Neural progenitor cell (in vitro differentiated cells): ENCODE measurements around the gene ARMH3. TPM values are rescaled to one million over a fixed set of nuclear protein-coding genes. Genes with fewer than 3 reads are reported as not detected.
"Not testable (repeated sequence)": the region's sequence is repeated elsewhere in the genome, so short reads cannot be mapped to it uniquely, and the experiment has no call there.

Experiments used
- DNase-seq: peaks from one replicate; pipeline ENCODE4 v3.0.0-alpha.2; 2016; ENCODE audit warnings: low spot score
- H2AFZ ChIP-seq: fragments of 200-600 bp; sonication (generic); replicated peaks from 2 replicates; pipeline ENCODE4 v1.6.1; 2016; ENCODE audit warnings: antibody characterized with exemption
- H3F3A ChIP-seq: fragments of 200-600 bp; sonication (generic); 2 replicates; pipeline ENCODE4 v1.6.1; 2016; ENCODE audit warnings: antibody characterized with exemption, low read depth
- H3K27ac ChIP-seq: fragments of 200-600 bp; sonication (generic); 2 replicates; pipeline ENCODE4 v1.5.1; 2016; ENCODE audit warnings: mild to moderate bottlenecking
- H3K27me3 ChIP-seq: fragments of 200-600 bp; sonication (generic); 2 replicates; pipeline ENCODE4 v1.6.1; 2016; ENCODE audit warnings: mild to moderate bottlenecking, moderate library complexity
- H3K36me3 ChIP-seq: fragments of 200-600 bp; sonication (generic); 2 replicates; pipeline ENCODE4 v1.5.1; 2016
- H3K4me1 ChIP-seq: fragments of 200-600 bp; sonication (generic); 2 replicates; pipeline ENCODE4 v1.6.1; 2016; ENCODE audit warnings: mixed run types
- H3K4me2 ChIP-seq: fragments of 200-600 bp; sonication (generic); 2 replicates; pipeline ENCODE4 v1.6.1; 2016
- H3K4me3 ChIP-seq: fragments of 200-600 bp; sonication (generic); 2 replicates; pipeline ENCODE4 v1.5.1; 2016
- H3K79me2 ChIP-seq: fragments of 200-600 bp; sonication (generic); 2 replicates; pipeline ENCODE4 v1.6.1; 2016; ENCODE audit warnings: low read depth
- H3K9ac ChIP-seq: fragments of 200-600 bp; sonication (generic); 2 replicates; pipeline ENCODE4 v1.6.1; 2016
- H3K9me3 ChIP-seq: fragments of 200-600 bp; sonication (generic); 2 replicates; pipeline ENCODE4 v1.5.1; 2016; ENCODE audit warnings: low read depth
- H4K20me1 ChIP-seq: fragments of 200-600 bp; sonication (generic); 2 replicates; pipeline ENCODE4 v1.6.1; 2016; ENCODE audit warnings: low read depth
- H3K27ac Mint-ChIP-seq: 3 replicates; pipeline ENCODE4 v1.8.0; 2021; ENCODE audit warnings: mixed read lengths
- H3K27me3 Mint-ChIP-seq: 2 replicates; pipeline ENCODE4 v1.8.0; 2022; ENCODE audit warnings: low read depth, mild to moderate bottlenecking, inconsistent platforms, moderate library complexity, mixed read lengths; ENCODE audit not compliant: insufficient read depth
- H3K36me3 Mint-ChIP-seq: 3 replicates; pipeline ENCODE4 v1.8.0; 2021; ENCODE audit warnings: mixed read lengths
- H3K4me1 Mint-ChIP-seq: 3 replicates; pipeline ENCODE4 v1.8.0; 2021; ENCODE audit warnings: mixed read lengths
- H3K4me3 Mint-ChIP-seq: 3 replicates; pipeline ENCODE4 v1.8.0; 2021; ENCODE audit warnings: mild to moderate bottlenecking, moderate library complexity, mixed read lengths
- H3K9me3 Mint-ChIP-seq: 3 replicates; pipeline ENCODE4 v1.8.0; 2020; ENCODE audit warnings: mixed read lengths
- EZH2 ChIP-seq: fragments of 200-600 bp; sonication (generic); IDR thresholded peaks from 2 replicates; pipeline ENCODE4 v1.6.1; 2017; ENCODE audit warnings: antibody characterized with exemption, mild to moderate bottlenecking, moderate library complexity
- EZH2phosphoT487 ChIP-seq: fragments of 200-600 bp; sonication (generic); IDR thresholded peaks from 2 replicates; pipeline ENCODE4 v1.6.1; 2017; ENCODE audit warnings: antibody characterized with exemption
- total RNA-seq: library from RNA; depleted of rRNA; stranded (reverse); fragments of >200 nt; gene quantifications from 2 replicates; pipeline ENCODE4 v1.2.3, GENCODE V29; 2015; ENCODE audit warnings: low replicate concordance
- TF ChIP-seq, protein P1 (sequence below): fragments of 200-600 bp; sonication (generic); IDR thresholded peaks from 2 replicates; pipeline ENCODE4 v1.5.1; 2017; ENCODE audit warnings: antibody characterized with exemption, mild to moderate bottlenecking

Gene ARMH3
- total RNA-seq, 1 donor from 2014 or later, result 14.5 TPM

DNA sequence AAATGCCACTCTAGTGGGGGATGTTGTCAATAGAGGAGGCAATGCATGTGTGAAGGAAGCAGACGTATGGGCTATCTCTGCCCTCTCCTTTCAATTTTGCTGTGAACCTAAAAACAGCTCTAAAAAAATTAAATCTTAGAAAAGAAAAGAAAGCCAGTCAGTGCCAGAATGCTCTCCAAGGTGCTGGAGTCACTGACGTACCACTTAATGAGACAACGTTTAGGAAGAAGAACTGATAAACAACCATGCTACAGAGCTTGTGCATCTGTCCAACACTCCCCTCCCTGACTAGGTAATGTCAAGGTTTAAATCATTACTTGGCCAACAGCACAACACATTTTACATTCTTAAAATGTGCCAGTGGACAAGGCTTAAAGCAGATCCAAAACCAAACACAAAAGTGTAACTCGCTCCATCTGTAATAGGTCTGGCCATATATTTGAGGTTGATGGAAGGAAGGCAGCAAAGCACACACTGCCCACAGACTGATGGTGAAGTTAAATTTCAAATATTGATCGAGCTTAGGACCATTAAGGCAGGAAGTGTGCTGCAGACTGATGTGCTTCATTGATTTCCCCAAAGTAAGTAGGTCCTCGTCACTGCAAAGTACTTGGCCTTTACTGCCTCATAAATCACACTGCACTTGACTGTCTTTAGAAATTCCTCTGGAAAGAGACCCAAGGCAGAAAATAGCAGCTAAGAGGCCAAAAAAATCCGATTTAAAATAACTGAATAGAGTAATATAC lies 15.5 kb downstream of the ARMH3 start:
- Mint-ChIP-seq H3K36me3 (peaks cover 19% of the 10 kb centered on the region), H3K9me3 (peaks cover 2% of the 10 kb centered on the region), H3K4me1 (peaks cover 9% of the 10 kb centered on the region), H3K4me3 (no peak overlapping the region), H3K27me3 (no peaks in the 10 kb centered on the region), H3K27ac (no peak overlapping the region)
- H2AFZ ChIP-seq, result no peak overlapping the region
- no peaks in the 10 kb centered on the region for H3K36me3 ChIP-seq
- peaks cover 57% of the 10 kb centered on the region for H3K79me2 ChIP-seq
- no peak overlapping the region for H3K4me3 ChIP-seq
- no peak overlapping the region for H3K27ac ChIP-seq
- no peak overlapping the region for H3K9ac ChIP-seq
- no peaks in the 10 kb centered on the region for H3K27me3 ChIP-seq
- H3K4me2 ChIP-seq, result no peak overlapping the region
- no peak for DNase-seq
- H3F3A ChIP-seq, result no peaks in the 10 kb centered on the region
- H3K9me3 ChIP-seq, result no peaks in the 10 kb centered on the region
- peaks cover 52% of the 10 kb centered on the region for H4K20me1 ChIP-seq
- no peaks in the 10 kb centered on the region for H3K4me1 ChIP-seq
- no peak for TF ChIP-seq EZH2
- TF ChIP-seq, protein P1, sequence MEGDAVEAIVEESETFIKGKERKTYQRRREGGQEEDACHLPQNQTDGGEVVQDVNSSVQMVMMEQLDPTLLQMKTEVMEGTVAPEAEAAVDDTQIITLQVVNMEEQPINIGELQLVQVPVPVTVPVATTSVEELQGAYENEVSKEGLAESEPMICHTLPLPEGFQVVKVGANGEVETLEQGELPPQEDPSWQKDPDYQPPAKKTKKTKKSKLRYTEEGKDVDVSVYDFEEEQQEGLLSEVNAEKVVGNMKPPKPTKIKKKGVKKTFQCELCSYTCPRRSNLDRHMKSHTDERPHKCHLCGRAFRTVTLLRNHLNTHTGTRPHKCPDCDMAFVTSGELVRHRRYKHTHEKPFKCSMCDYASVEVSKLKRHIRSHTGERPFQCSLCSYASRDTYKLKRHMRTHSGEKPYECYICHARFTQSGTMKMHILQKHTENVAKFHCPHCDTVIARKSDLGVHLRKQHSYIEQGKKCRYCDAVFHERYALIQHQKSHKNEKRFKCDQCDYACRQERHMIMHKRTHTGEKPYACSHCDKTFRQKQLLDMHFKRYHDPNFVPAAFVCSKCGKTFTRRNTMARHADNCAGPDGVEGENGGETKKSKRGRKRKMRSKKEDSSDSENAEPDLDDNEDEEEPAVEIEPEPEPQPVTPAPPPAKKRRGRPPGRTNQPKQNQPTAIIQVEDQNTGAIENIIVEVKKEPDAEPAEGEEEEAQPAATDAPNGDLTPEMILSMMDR, result no peak

DNA sequence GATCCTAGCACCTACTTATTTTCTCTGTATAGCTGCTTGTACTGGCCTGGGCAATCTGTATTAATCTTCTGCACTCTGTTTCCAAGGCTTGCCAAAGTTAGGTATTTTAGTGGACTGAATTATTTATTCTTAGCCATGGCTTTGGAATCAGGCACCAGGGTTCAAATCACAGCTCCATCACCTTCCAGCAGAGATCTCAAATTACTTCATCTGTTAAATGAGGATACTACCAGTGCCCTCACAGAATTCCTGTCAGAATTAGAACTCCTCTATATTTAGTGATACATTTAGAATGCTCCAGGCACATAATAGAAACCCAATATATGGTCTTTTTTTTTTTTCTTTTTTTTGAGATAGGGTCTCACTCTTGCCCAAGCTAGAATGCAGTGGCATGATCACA lies 17.6 kb downstream of the ARMH3 start:
- Histone ChIP-seq H3K4me1 (no peaks in the 10 kb centered on the region), H3K36me3 (no peaks in the 10 kb centered on the region), H3K27ac (no peak overlapping the region), H4K20me1 (peaks cover 39% of the 10 kb centered on the region), H3K9me3 (no peaks in the 10 kb centered on the region), H3K79me2 (peaks cover 38% of the 10 kb centered on the region), H3K27me3 (no peaks in the 10 kb centered on the region), H3F3A (no peaks in the 10 kb centered on the region), H3K9ac (no peak overlapping the region), H3K4me3 (no peak overlapping the region), H2AFZ (no peak overlapping the region), H3K4me2 (no peak overlapping the region)
- Mint-ChIP-seq H3K4me1 (peaks cover 3% of the 10 kb centered on the region), H3K9me3 (peaks cover 2% of the 10 kb centered on the region), H3K36me3 (peaks cover 24% of the 10 kb centered on the region), H3K27me3 (no peaks in the 10 kb centered on the region), H3K27ac (no peak overlapping the region), H3K4me3 (no peak overlapping the region)
- DNase-seq, result no peak
- TF ChIP-seq EZH2phosphoT487 (no peak), EZH2 (no peak)
- TF ChIP-seq, protein P1, result no peak

DNA sequence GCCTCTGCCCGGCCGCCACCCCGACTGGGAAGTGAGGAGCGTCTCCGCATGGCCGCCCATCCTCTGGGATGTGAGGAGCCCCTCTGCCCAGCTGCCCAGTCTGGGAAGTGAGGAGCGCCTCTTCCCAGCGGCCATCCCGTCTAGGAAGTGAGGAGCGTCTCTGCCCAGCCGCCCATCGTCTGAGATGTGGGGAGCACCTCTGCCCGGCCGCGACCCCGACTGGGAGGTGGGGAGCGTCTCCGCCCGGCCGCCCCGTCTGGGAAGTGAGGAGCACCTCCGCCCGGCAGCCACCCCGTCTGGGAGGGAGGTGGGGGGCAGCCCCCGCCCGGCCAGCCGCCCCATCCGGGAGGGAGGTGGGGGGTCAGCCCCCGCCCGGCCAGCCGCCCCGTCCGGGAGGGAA lies 20.2 kb downstream of the ARMH3 start:
- Histone ChIP-seq H4K20me1 (peaks cover 13% of the 10 kb centered on the region), H3K79me2 (peaks cover 14% of the 10 kb centered on the region)
- H3K36me3 Mint-ChIP-seq, result peaks cover 38% of the 10 kb centered on the region
- not testable (repeated sequence) for H3K4me1 Mint-ChIP-seq, H3K9me3 Mint-ChIP-seq, H3K4me3 Mint-ChIP-seq, H3K4me2 ChIP-seq, H3K9me3 ChIP-seq, H2AFZ ChIP-seq, H3K4me1 ChIP-seq, H3K4me3 ChIP-seq, DNase-seq, H3K27me3 ChIP-seq, H3K9ac ChIP-seq, H3K27me3 Mint-ChIP-seq, H3F3A ChIP-seq, H3K36me3 ChIP-seq, H3K27ac Mint-ChIP-seq, H3K27ac ChIP-seq

DNA sequence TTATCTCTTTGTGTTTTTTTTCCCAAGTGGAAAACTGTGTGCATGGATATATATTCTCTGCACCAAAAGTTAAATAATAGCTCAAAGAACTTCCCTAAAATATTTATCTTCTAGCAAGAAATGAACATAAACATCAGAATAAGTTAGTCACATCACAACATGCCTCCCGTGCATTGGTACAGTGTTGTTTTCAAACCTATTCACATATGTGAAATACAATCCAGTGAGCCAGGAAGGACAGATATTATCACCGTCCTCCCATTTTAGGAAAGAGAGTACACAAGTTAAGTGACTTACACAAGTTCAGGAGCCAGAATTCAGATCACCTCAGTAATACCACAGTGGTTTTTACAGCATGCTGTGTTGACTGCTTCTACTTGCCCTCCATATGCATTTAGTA lies 22.2 kb downstream of the ARMH3 start:
- H4K20me1 ChIP-seq, result no peaks in the 10 kb centered on the region
- Mint-ChIP-seq H3K4me3 (no peak overlapping the region), H3K27me3 (no peaks in the 10 kb centered on the region), H3K36me3 (peaks cover 38% of the 10 kb centered on the region), H3K9me3 (peaks cover 2% of the 10 kb centered on the region), H3K27ac (no peak overlapping the region), H3K4me1 (no peaks in the 10 kb centered on the region)
- no peak overlapping the region for H3K27ac ChIP-seq
- DNase-seq, result no peak
- H3K27me3 ChIP-seq, result no peaks in the 10 kb centered on the region
- no peak overlapping the region for H3K9ac ChIP-seq
- TF ChIP-seq EZH2phosphoT487 (no peak), EZH2 (no peak)
- TF ChIP-seq, protein P1, result no peak
- peaks cover 4% of the 10 kb centered on the region for H3K36me3 ChIP-seq
- H3K4me2 ChIP-seq, result no peak overlapping the region
- no peaks in the 10 kb centered on the region for H3K9me3 ChIP-seq
- no peaks in the 10 kb centered on the region for H3F3A ChIP-seq
- H2AFZ ChIP-seq, result no peak overlapping the region
- no peaks in the 10 kb centered on the region for H3K4me1 ChIP-seq
- H3K79me2 ChIP-seq, result no peaks in the 10 kb centered on the region
- no peak overlapping the region for H3K4me3 ChIP-seq
